Neuronal stem cell (in vitro differentiated cells): ENCODE data around the gene SLX9.

Experiments used
- DNase-seq: peaks from one replicate; pipeline ENCODE4 v3.0.0-alpha.2; 2013; ENCODE audit warnings: low spot score
- H2AFZ ChIP-seq: one replicate; pipeline ENCODE4 v1.6.1; 2013; ENCODE audit warnings: mild to moderate bottlenecking, low read length, inconsistent platforms
- H2AK5ac ChIP-seq: 2 replicates; pipeline ENCODE4 v1.6.1; 2013; ENCODE audit warnings: low read depth, mild to moderate bottlenecking, inconsistent platforms, low read length, moderate library complexity, mixed read lengths
- H2BK120ac ChIP-seq: 2 replicates; pipeline ENCODE4 v1.6.1; 2013; ENCODE audit warnings: low read depth, mild to moderate bottlenecking, inconsistent platforms, low read length, moderate library complexity, mixed read lengths
- H2BK12ac ChIP-seq: one replicate; pipeline ENCODE4 v1.6.1; 2013; ENCODE audit warnings: low read length, inconsistent platforms
- H2BK15ac ChIP-seq: 2 replicates; pipeline ENCODE4 v1.6.1; 2013; ENCODE audit warnings: mild to moderate bottlenecking, low read length, inconsistent platforms, mixed read lengths
- H2BK5ac ChIP-seq: one replicate; pipeline ENCODE4 v1.6.1; 2013; ENCODE audit warnings: inconsistent platforms, mild to moderate bottlenecking, low read length, moderate library complexity
- H3K14ac ChIP-seq: one replicate; pipeline ENCODE4 v1.6.1; 2013; ENCODE audit warnings: low read length, inconsistent platforms
- H3K18ac ChIP-seq: 2 replicates; pipeline ENCODE4 v1.6.1; 2013; ENCODE audit warnings: low read length, inconsistent platforms
- H3K23ac ChIP-seq: 2 replicates; pipeline ENCODE4 v1.6.1; 2013; ENCODE audit warnings: low read depth, mild to moderate bottlenecking, mixed read lengths, low read length, inconsistent platforms; ENCODE audit not compliant: poor library complexity
- H3K27ac ChIP-seq: replicated peaks from 3 replicates; pipeline ENCODE4 v1.5.1; 2013; ENCODE audit warnings: low read length, inconsistent platforms
- H3K27me3 ChIP-seq, 3 experiments: 2 replicates each; pipeline ENCODE4 v1.6.1; 2013; ENCODE audit warnings: low read length in 3 of 3, mild to moderate bottlenecking in 2 of 3, inconsistent platforms in 1 of 3, low read depth in 1 of 3, mixed read lengths in 1 of 3, moderate library complexity in 1 of 3; ENCODE audit not compliant: control insufficient read depth in 3 of 3, insufficient read depth in 3 of 3
- H3K36me3 ChIP-seq, 2 donors: replicated peaks in 1 of 2; 2 replicates each; pipeline ENCODE4 v1.6.1; 2013; ENCODE audit warnings: low read length in 2 of 2; ENCODE audit not compliant: control insufficient read depth in 2 of 2, insufficient read depth in 2 of 2
- H3K4ac ChIP-seq: 2 replicates; pipeline ENCODE4 v1.6.1; 2013; ENCODE audit warnings: inconsistent platforms, mild to moderate bottlenecking, low read length, moderate library complexity
- H3K4me1 ChIP-seq, 2 donors: 1 replicate in 1 of 2; 2 replicates in 1 of 2; pipeline ENCODE4 v1.6.1; 2013; ENCODE audit warnings: low read length in 2 of 2, low read depth in 1 of 2; ENCODE audit not compliant: control insufficient read depth in 2 of 2, insufficient read depth in 1 of 2
- H3K4me2 ChIP-seq: one replicate; pipeline ENCODE4 v1.6.1; 2013; ENCODE audit warnings: mild to moderate bottlenecking, low read length, inconsistent platforms; ENCODE audit not compliant: insufficient read depth, poor library complexity, severe bottlenecking
- H3K4me3 ChIP-seq, 2 donors: 2 replicates each; pipeline ENCODE4 v1.5.1; 2013; ENCODE audit warnings: low read length in 2 of 2, mild to moderate bottlenecking in 2 of 2, inconsistent platforms in 1 of 2, moderate library complexity in 1 of 2
- H3K79me1 ChIP-seq: one replicate; pipeline ENCODE4 v1.6.1; 2013; ENCODE audit warnings: low read depth, mild to moderate bottlenecking, inconsistent platforms, low read length, moderate library complexity
- H3K9ac ChIP-seq: one replicate; pipeline ENCODE4 v1.6.1; 2013; ENCODE audit warnings: mild to moderate bottlenecking, low read depth, low read length, inconsistent platforms; ENCODE audit not compliant: poor library complexity
- H3K9me3 ChIP-seq, 2 donors: replicated peaks in 1 of 2; 2 replicates each; pipeline versions ENCODE3 to v1.6.1; 2013; ENCODE audit warnings: low read length in 2 of 2, mild to moderate bottlenecking in 2 of 2, inconsistent platforms in 1 of 2, low read depth in 1 of 2, mixed read lengths in 1 of 2, moderate library complexity in 1 of 2; ENCODE audit not compliant: control insufficient read depth in 2 of 2, insufficient read depth in 1 of 2
- H4K8ac ChIP-seq: one replicate; pipeline ENCODE4 v1.6.1; 2013; ENCODE audit warnings: low read depth, mild to moderate bottlenecking, inconsistent platforms, low read length, moderate library complexity
- H4K91ac ChIP-seq: one replicate; pipeline ENCODE4 v1.6.1; 2013; ENCODE audit warnings: low read length, low read depth, mild to moderate bottlenecking, inconsistent platforms; ENCODE audit not compliant: poor library complexity
- WGBS, 2 donors: extraction: QIAGEN DNeasy Blood & Tissue Kit; methylation state at CpG; one replicate each; pipeline ENCODE4 v1.1.7; 2013; ENCODE audit warnings: missing lambda C conversion rate in 2 of 2, mixed read lengths in 1 of 2; ENCODE audit not compliant: insufficient read length in 2 of 2, insufficient replicate concordance in 1 of 2; ENCODE audit errors: extremely low coverage in 2 of 2; 5-methylcytosine and 5-hydroxymethylcytosine counted together

The SLX9 gene

DNA sequence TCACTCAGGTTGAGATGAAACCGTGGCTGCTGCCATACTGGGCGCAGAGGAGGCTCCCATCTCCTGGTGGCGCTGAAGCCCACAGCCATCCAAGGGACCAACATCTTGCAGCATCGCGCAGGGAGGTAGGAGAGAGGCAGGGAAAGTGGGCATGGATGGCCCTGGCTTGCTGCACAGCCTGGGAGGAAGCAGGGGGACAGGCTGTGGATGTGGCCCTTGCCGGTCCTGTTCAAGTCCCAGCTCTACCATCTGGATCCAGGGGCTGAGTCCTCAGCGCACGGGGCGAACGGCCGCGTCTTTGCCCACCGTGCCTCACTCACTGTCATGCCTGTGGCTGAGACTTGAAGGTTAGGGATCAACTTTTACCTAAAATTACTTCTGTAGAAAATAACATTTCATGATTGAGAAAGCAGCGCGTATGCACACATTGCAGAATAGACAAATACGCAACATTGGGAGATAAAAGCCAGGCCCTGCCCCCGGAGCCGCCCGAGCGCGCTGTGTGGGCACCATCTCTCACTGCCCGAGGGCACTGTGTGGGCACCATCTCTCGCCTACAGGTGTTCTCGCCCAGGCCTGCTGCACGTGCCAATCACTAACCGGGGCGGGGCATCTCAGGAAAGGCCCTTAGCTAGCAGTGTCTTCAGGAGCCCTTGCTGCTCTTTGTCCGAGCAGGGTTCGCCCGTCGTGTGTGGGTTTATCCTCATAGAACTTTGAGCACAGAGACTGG is 11.5 kb downstream of the SLX9 start:
- no peak overlapping the region for H3K4me3 ChIP-seq
- no peak overlapping the region for H3K27ac ChIP-seq
- no peak overlapping the region for H3K4ac ChIP-seq
- H4K8ac ChIP-seq: no peak overlapping the region
- H3K9me3 ChIP-seq: no peaks in the 10 kb centered on the region
- no peak overlapping the region for H3K18ac ChIP-seq
- peak overlapping the region; percentile 95 for H3K23ac ChIP-seq
- no peak overlapping the region for H2BK5ac ChIP-seq
- no peak overlapping the region for H2BK120ac ChIP-seq
- no peak overlapping the region for H3K4me2 ChIP-seq
- H3K4me1 ChIP-seq: peaks cover 0 to 9% of the 10 kb centered on the region in 2 donors
- no peak overlapping the region for H3K9ac ChIP-seq
- no peaks in the 10 kb centered on the region for H3K27me3 ChIP-seq
- peak overlapping the region; percentile 38 for H3K14ac ChIP-seq
- no peak overlapping the region for H2AFZ ChIP-seq
- peaks cover 25 to 53% of the 10 kb centered on the region in 2 donors for H3K36me3 ChIP-seq
- no CpG with 5 or more reads among the region's 31 CpGs for WGBS, 2 donors
- no peak for DNase-seq
- no peak overlapping the region for H2BK15ac ChIP-seq
- no peak overlapping the region for H4K91ac ChIP-seq
- H2BK12ac ChIP-seq: no peak overlapping the region
- H3K79me1 ChIP-seq: peaks cover 31% of the 10 kb centered on the region
- H2AK5ac ChIP-seq: no peak overlapping the region

DNA sequence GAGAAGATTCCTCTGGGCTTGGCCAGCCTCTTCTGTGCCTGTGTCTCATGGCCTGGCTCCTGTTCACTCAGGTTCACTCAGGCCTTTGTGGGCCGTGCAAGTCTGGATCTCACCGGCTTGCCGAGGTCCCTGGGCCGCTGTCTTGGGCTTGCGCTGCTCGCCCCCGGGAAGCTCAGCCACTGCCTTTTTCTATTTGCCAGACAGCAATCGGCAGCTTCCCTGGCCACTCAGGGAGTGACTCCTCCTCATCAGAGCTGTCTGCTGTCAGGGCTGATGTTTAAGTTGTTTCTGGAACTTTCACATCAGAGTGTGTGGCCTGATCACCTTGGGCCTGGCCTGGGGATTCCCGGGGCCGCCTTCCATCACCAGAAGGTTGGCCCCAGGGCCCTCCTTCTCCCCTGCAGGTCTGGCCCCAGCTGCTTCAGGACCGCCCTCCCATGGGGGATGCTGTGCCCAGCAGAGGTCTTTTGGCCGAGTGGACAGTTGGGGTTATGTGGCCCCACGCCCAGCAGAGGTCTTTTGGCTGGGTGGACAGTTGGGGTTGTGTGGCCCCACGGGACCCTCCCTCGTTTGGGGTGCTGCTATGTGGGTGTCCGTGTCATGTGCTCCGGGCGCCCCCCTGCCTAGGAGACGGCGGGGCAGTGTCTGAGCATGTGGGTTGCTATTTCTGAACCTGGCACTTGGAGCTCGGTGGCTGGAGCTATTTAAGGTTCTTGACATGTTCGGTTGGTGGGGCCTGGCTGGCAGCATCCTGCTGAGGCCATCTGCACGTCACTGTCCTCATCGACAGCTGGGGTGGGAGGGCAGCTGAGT is 12.5 kb downstream of the SLX9 start:
- Histone ChIP-seq H3K4me3 (no peak overlapping the region), H3K27me3 (no peaks in the 10 kb centered on the region), H2AK5ac (no peak overlapping the region), H2AFZ (no peak overlapping the region), H3K18ac (no peak overlapping the region), H4K91ac (no peak overlapping the region), H3K9me3 (no peaks in the 10 kb centered on the region), H3K4ac (no peak overlapping the region), H3K14ac (no peak overlapping the region), H3K4me1 (peaks cover 0 to 11% of the 10 kb centered on the region in 2 donors), H2BK15ac (no peak overlapping the region), H2BK5ac (no peak overlapping the region), H3K27ac (no peak overlapping the region), H3K4me2 (no peak overlapping the region), H3K9ac (no peak overlapping the region), H3K23ac (no peak overlapping the region), H2BK120ac (no peak overlapping the region), H4K8ac (no peak overlapping the region), H3K79me1 (peaks cover 31% of the 10 kb centered on the region), H2BK12ac (no peak overlapping the region), H3K36me3 (peaks cover 24 to 54% of the 10 kb centered on the region in 2 donors)
- no peak for DNase-seq
- no CpG with 5 or more reads among the region's 24 CpGs for WGBS, 2 donors

DNA sequence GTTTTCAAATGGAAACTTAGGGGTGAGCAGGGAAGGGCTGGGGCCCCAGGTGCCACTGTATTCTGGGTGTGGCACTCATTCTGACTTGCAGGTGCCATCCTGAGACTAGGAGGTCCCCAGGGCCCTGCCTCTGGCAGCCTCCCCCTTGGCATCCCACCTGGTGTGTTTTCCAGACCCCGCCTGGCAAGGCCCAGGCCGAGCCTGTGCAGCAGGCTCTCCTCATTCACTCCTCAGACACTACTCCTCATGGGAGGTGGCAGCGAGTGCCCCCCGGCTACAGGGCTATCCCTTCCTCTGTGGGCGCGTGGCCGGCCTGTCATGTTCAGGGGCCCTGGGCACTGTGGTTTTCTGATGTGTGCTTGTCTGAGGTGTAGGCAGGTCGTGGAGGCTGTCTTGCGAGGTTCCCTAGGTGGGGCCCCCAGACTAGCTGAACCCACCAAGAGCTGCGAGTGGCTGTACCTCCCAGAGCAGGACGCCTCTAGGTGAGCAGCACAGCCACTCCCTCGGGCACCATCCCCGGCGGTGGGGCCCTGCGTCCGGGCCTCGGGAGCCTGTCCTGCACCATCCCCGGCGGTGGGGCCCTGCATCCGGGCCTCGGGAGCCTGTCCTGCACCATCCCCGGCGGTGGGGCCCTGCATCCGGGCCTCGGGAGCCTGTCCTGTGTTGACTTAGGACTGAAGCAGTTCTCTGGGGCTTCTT is 13.2 kb downstream of the SLX9 start:
- Histone ChIP-seq H3K14ac (no peak overlapping the region), H3K4me2 (no peak overlapping the region), H2BK5ac (no peak overlapping the region), H3K4ac (no peak overlapping the region), H3K23ac (no peak overlapping the region), H3K79me1 (peaks cover 30% of the 10 kb centered on the region), H2AFZ (no peak overlapping the region), H3K36me3 (peaks cover 23 to 53% of the 10 kb centered on the region in 2 donors), H2BK15ac (no peak overlapping the region), H3K27me3 (no peaks in the 10 kb centered on the region), H2BK12ac (no peak overlapping the region), H3K4me3 (no peak overlapping the region), H3K27ac (no peak overlapping the region), H3K9me3 (no peaks in the 10 kb centered on the region), H4K8ac (no peak overlapping the region), H4K91ac (no peak overlapping the region), H3K18ac (peak overlapping the region; percentile 48), H2AK5ac (no peak overlapping the region), H3K4me1 (peaks cover 2 to 19% of the 10 kb centered on the region in 2 donors), H3K9ac (no peak overlapping the region), H2BK120ac (no peak overlapping the region)
- no CpG with 5 or more reads among the region's 25 CpGs for WGBS, 2 donors
- no peak for DNase-seq

DNA sequence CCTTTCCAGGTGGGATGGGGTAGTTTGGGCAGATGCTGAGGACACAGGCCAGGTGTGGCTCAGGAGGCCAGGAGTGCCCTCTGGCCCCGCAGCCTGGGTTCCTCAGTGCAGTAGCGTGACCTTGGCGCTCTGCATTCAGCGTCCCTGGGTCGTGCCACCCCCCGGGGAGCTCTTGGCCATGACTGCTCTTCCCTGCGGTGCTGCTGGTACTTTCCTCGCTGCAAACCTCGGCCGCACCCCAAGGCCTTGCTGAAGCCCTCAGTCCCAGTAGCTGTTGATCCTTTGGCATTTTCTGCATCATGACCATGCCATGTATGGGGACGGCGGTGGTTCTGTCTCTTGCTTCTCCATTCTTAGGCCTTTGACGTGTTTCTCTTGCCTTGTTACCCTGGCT is 13.8 kb downstream of the SLX9 start:
- WGBS, 2 donors: no CpG with 5 or more reads among the region's 13 CpGs
- Histone ChIP-seq H4K8ac (no peak overlapping the region), H3K18ac (no peak overlapping the region), H2BK5ac (peak overlapping the region; percentile 24), H2AK5ac (no peak overlapping the region), H3K9me3 (no peaks in the 10 kb centered on the region), H2AFZ (no peak overlapping the region), H3K23ac (no peak overlapping the region), H2BK15ac (no peak overlapping the region), H2BK12ac (no peak overlapping the region), H3K14ac (peak overlapping the region; percentile 82), H2BK120ac (no peak overlapping the region), H3K4me1 (peaks cover 6 to 24% of the 10 kb centered on the region in 2 donors), H3K4ac (no peak overlapping the region), H3K27ac (no peak overlapping the region), H3K4me2 (no peak overlapping the region), H3K27me3 (no peaks in the 10 kb centered on the region), H3K36me3 (peaks cover 23 to 53% of the 10 kb centered on the region in 2 donors), H4K91ac (no peak overlapping the region), H3K9ac (no peak overlapping the region), H3K79me1 (peaks cover 33% of the 10 kb centered on the region), H3K4me3 (no peak overlapping the region)
- no peak for DNase-seq
